GM06990 (cell line): ENCODE results near the gene TMEM125.

Experiments
- DNase-seq: peaks from one replicate; pipeline ENCODE4 v3.0.0-alpha.2; 2011; ENCODE audit not compliant: insufficient read length; ENCODE audit errors: extremely low read depth
- H3K27me3 ChIP-seq: replicated peaks from 2 replicates; pipeline ENCODE4 v1.6.0; 2011; ENCODE audit warnings: low read length; ENCODE audit not compliant: control insufficient read depth, insufficient read depth
- H3K36me3 ChIP-seq: 2 replicates; pipeline ENCODE4 v1.5.1; 2011; ENCODE audit warnings: low read length; ENCODE audit not compliant: control insufficient read depth, insufficient read depth
- H3K4me3 ChIP-seq: replicated peaks from 2 replicates; pipeline ENCODE4 v1.5.1; 2011; ENCODE audit warnings: low read depth, mild to moderate bottlenecking, control low read depth, low read length
- TF ChIP-seq, protein P1 (sequence below): IDR thresholded peaks from 2 replicates; pipeline ENCODE4 v1.5.1; 2011; ENCODE audit warnings: low read length, control low read depth, mild to moderate bottlenecking, inconsistent platforms; ENCODE audit not compliant: insufficient read depth, poor library complexity, severe bottlenecking

Gene TMEM125

DNA sequence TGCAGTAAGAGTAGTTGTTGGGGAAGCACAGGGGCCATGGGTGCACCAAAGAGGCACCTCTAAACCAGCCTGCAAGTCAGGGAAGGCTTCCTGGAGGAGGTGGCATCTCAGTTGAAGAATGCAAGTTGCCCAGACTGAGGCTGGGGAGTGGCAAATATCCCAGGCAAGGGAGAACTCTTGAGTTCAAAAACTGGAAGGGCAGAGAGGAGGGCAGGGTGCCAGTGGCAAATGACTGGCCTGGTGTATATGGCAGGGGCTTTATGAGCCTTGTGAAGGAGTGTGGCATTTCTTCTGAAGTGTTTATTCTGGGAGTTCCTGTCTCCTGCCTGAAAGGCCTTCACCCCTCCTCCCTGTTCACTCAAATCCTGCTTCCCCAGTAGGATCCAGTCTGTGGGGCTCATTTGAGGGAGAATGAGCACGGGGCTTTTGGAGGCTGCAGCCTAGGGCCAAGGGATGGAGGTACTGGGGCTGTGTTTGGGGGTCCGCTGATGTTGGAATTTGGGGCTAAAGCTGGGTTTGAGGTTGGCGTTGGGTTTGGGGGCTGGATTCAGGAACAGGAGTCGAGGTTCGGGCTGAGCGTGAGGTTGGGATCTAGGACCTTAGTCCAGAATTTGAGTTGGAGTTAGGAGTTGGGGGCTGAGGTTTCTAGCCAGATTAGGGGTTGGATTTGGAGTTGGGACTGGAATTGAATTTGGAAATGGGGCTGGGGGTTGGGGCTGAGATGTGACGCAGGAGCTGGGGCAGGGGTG is at the start of gene TMEM125:
Gene TMEM125 (plus strand): TSS at position 357 of the 749 bp plus-strand sequence. CDS start 2,740 bp downstream, outside the sequence.
- no peaks in the 10 kb centered on the region; the same call in 1 of the 2 replicates for H3K27me3 ChIP-seq
- no peak for DNase-seq
- H3K36me3 ChIP-seq, result no peaks in the 10 kb centered on the region
- H3K4me3 ChIP-seq, result peak within 1 kb of the TSS; percentile 3; the same call in 1 of the 2 replicates
- TF ChIP-seq, protein P1, sequence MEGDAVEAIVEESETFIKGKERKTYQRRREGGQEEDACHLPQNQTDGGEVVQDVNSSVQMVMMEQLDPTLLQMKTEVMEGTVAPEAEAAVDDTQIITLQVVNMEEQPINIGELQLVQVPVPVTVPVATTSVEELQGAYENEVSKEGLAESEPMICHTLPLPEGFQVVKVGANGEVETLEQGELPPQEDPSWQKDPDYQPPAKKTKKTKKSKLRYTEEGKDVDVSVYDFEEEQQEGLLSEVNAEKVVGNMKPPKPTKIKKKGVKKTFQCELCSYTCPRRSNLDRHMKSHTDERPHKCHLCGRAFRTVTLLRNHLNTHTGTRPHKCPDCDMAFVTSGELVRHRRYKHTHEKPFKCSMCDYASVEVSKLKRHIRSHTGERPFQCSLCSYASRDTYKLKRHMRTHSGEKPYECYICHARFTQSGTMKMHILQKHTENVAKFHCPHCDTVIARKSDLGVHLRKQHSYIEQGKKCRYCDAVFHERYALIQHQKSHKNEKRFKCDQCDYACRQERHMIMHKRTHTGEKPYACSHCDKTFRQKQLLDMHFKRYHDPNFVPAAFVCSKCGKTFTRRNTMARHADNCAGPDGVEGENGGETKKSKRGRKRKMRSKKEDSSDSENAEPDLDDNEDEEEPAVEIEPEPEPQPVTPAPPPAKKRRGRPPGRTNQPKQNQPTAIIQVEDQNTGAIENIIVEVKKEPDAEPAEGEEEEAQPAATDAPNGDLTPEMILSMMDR, result no peak

DNA sequence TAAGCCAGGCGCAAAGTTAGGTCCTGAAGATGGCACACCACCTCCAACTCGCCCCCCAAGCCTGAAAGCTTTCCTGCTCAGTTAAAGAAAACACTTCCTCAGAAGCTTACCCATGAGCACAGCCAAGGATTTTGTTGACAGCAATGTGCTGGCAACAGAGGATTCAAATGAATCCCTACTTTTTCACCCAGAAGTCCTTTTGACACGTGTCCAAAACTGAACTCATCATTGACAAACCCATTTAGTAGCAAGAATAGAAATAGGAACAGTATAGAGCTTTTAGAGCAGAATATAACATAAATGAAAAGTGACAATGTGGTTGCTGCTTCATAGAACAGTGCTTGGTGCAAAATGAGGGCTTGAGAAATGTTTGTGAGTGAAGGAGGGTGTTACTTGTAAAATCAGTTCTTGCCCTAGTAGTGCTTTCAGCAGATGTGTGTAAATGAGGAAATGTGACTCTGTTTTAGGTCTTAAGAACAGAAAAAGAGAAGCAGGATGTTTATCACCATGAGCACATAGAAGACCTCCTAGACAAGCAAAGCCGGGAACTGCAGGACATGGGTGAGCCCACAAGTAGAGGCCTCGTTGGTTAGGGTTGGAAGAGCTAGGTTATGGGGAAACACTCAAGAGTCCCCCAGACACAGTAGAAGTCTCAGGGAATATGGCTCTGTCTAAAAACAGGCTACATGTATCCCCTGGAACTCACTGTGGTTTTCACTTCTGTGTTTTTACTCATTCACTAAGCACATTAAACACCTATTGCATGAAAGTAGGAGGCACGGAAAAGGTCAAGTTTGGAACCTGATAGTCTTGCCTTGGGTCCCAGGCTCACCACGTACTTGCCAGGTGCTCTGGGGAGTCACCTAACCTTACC is 48.6 kb upstream of the TMEM125 start:
- DNase-seq, result peak; percentile 56
- Histone ChIP-seq H3K4me3 (no peak overlapping the region; the same call in 1 of the 2 replicates), H3K27me3 (no peaks in the 10 kb centered on the region), H3K36me3 (peaks cover 19% of the 10 kb centered on the region)
- TF ChIP-seq, protein P1, result no peak

DNA sequence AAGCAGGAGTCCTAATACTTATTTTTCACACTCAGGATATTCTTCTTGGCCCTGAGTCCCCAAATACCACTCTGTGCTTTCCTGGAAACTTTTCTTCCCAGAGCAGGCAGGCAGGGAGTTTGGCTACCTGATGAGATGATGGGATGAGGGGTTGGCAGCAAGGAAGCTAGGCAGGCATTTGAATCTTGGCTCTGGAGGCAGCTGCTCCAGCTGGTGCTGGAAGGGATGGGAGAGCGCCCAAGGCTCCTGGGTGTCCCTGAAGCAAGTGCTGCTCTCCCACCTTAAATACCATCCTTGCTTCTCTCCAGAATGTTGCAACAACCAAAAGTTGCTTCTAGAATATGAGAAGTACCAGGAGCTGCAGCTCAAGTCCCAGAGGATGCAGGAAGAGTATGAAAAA is 48.0 kb upstream of the TMEM125 start:
- Histone ChIP-seq H3K4me3 (no peak overlapping the region), H3K27me3 (no peaks in the 10 kb centered on the region), H3K36me3 (peaks cover 16% of the 10 kb centered on the region)
- no peak for DNase-seq
- TF ChIP-seq, protein P1, result no peak

DNA sequence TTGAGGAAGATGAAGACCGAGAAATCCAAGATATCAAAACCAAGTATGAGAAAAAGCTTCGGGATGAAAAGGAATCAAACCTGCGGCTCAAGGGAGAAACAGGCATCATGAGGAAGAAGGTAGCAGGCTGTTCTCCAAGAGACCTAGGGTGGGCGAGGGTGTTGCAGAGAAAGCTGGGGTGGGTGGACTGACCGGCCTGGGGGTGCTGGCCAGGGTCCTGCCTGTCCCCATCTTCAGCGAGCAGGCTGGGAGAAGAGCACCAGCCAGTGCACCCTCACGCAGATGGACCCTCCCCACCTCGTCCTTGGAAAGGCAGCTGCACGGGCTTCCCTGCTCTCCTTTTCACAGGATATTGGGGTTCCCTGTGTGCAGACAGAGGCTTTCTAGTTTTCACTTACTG is 46.9 kb upstream of the TMEM125 start:
- TF ChIP-seq, protein P1, result no peak

DNA sequence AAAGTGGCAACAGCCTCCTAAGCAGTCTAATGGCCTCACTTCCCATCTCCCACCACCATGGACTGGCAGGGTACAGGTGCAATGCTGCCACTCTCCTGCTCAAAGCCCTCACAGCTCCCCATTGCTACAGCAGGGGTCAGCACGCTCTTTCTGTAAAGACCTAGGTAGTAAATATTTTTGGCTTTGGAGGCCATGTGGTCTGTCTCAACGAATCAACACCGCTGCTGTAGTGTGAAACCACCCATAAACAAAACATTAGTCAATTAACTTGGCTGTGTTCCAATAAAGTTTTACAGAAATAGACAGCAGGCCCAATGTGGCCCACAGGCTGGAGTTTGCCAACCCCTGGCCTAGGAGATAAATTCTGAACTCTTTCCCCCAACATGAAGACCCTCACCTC is 44.6 kb upstream of the TMEM125 start:
- TF ChIP-seq, protein P1, result no peak
- Histone ChIP-seq H3K4me3 (no peak overlapping the region), H3K27me3 (no peaks in the 10 kb centered on the region), H3K36me3 (peaks cover 22% of the 10 kb centered on the region)
- no peak for DNase-seq

More for the DNA sequence above, 46.9 kb upstream of the TMEM125 start:
- Histone ChIP-seq H3K36me3 (peaks cover 14% of the 10 kb centered on the region), H3K27me3 (no peaks in the 10 kb centered on the region), H3K4me3 (no peak overlapping the region)
- no peak for DNase-seq
